ENCODE measurements around the gene PPP1R12C. TPM values are rescaled to one million over a fixed set of nuclear protein-coding genes. Genes with fewer than 3 reads are reported as not detected.

PPP1R12C gene
- total RNA-seq, 4 donors from 2014 or later = 113 to 270 (median 180) TPM

DNA sequence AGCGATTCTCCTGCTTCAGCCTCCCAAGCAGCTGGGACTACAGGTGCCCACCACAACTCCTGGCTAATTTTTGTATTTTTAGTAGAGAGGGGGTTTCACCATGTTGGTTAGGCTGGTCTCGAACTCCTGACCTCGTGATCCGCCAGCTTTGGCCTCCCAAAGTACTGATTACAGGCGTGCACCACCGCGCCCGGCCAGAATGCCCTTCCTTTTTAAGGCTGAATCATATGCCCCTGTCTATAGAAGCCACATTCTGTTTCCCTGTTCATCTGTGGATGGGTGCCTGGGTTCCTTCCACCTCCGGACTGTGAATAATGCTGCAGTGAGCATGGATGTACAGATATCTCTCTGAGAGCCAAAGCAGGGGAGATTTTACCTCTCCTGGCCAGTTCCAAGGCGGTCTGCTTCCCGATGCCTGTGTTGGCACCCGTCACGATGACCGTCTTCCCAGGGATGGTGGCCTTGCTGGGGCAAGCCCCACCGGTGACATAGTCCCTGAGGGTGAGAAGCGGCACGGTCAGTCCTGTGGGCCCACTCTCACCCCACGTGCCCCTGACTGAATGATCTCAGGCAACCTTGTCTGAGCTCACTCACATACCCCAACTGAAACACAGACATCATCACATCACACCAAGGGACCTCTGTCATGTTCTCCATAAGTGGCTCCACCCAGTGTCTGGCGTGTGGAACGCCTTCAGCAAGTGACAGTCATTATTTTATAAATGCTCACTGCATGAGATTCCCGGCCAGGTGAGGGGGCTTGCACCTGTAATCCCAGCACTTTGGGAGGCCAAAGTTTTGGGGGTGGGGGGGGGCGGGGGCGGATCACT lies 58.4 kb downstream of the PPP1R12C start:
- no peak overlapping the region for H3K4me3 ChIP-seq
- no peak overlapping the region for H3K27ac ChIP-seq
- H3K36me3 ChIP-seq = peaks cover 0 to 56% (median 25%) of the 10 kb centered on the region in 3 donors
- no peaks in the 10 kb centered on the region for H3K9me3 ChIP-seq
- TF ChIP-seq EP300 (IDR thresholded peaks at IDR 0.05) (no peak), POLR2A (IDR thresholded peaks at IDR 0.05) (no peak)
- TF ChIP-seq, protein P1, sequence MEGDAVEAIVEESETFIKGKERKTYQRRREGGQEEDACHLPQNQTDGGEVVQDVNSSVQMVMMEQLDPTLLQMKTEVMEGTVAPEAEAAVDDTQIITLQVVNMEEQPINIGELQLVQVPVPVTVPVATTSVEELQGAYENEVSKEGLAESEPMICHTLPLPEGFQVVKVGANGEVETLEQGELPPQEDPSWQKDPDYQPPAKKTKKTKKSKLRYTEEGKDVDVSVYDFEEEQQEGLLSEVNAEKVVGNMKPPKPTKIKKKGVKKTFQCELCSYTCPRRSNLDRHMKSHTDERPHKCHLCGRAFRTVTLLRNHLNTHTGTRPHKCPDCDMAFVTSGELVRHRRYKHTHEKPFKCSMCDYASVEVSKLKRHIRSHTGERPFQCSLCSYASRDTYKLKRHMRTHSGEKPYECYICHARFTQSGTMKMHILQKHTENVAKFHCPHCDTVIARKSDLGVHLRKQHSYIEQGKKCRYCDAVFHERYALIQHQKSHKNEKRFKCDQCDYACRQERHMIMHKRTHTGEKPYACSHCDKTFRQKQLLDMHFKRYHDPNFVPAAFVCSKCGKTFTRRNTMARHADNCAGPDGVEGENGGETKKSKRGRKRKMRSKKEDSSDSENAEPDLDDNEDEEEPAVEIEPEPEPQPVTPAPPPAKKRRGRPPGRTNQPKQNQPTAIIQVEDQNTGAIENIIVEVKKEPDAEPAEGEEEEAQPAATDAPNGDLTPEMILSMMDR (IDR thresholded peaks at IDR 0.05) = no peak
- no peak for DNase-seq (ENCODE audit: low spot score in 2 of 2)
- WGBS, 2 donors = 93 to 96% methylated on average over 23 of the region's 23 CpGs
- H3K27me3 ChIP-seq = peaks cover 0 to 4% of the 10 kb centered on the region in 2 donors
- H3K4me1 ChIP-seq = peaks cover 0 to 16% (median 4%) of the 10 kb centered on the region in 4 donors

DNA sequence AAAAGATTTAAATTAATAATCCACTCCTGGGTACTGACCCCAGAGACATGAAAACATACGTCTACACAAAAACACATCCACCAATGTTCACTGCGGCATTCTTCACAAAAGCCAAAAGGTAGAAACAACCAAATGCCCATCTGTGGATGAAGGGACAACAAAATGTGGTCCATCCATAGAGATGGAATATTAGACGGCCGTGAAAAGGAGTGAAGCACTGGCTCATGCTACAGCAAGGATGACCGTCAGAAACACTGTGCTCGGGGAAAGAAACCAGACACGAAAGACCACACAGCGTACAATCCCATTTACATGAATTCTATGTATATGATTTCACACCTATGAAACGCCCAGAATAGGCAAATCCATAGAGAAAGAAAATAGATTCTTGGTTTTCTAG lies 60.6 kb downstream of the PPP1R12C start:
- no peaks in the 10 kb centered on the region for H3K9me3 ChIP-seq
- no peaks in the 10 kb centered on the region for H3K27me3 ChIP-seq
- 96 to 97% methylated on average over 9 of the region's 9 CpGs for WGBS, 2 donors
- no peak for DNase-seq (ENCODE audit: low spot score in 2 of 2)
- no peak overlapping the region for H3K4me3 ChIP-seq
- TF ChIP-seq, protein P1 (IDR thresholded peaks at IDR 0.05) = no peak
- no peak for TF ChIP-seq EP300 (IDR thresholded peaks at IDR 0.05)
- no peak for TF ChIP-seq POLR2A (IDR thresholded peaks at IDR 0.05)
- peaks cover 0 to 77% (median 25%) of the 10 kb centered on the region in 3 donors for H3K36me3 ChIP-seq
- H3K27ac ChIP-seq = no peak overlapping the region
- peaks cover 0 to 3% (median 0%) of the 10 kb centered on the region in 4 donors for H3K4me1 ChIP-seq

GRCh38 chr19:55053735-55054134 lies 63.7 kb downstream of the PPP1R12C start:
- TF ChIP-seq, protein P1 (IDR thresholded peaks at IDR 0.05) = no peak
- TF ChIP-seq EP300 (IDR thresholded peaks at IDR 0.05) = no peak
- no peak for TF ChIP-seq POLR2A (IDR thresholded peaks at IDR 0.05)

DNA sequence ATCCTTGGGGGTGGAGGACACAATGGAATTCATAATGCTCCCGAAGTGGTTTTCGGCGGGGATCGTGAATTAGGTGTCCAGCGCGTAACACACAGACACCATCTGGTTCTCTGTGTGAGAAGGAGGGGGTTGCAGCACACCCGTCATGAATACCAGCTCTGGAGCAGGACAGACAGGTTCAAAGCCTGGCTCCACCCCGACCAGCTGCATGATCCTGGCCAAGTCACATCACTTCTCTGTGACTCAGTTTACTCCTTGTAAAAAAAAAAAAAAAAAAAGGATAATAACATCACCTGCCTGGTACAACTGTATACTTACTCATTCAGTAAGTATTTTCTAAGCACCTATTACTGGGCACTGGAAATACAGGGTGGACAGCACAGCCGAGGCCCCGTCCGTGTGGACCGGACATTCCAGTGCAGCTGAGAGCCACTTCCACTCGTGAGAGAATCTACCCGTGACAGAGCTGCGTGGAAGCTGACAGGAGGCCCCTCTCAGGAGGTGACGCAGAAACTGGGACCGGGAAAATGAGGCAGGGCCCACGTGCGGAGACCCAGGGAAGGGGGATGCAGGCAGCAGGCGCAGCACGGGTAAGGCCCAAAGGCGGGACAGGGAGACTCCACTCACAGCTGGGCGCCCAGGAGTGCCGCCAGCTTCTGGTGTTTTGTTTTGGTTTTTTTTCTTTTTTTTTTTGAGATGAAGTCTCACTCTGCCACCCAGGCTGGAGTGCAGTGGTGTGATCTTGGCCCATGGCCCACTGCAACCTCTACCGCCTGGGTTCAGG lies 66.5 kb downstream of the PPP1R12C start:
- H3K36me3 ChIP-seq = peaks cover 0 to 100% (median 22%) of the 10 kb centered on the region in 3 donors
- DNase-seq (ENCODE audit: low spot score in 2 of 2) = no peak
- WGBS, 2 donors = 94% methylated on average over 25 of the region's 25 CpGs

More at GRCh38 chr19:55053735-55054134, 63.7 kb downstream of the PPP1R12C start:
- H3K4me1 ChIP-seq = no peaks in the 10 kb centered on the region
- H3K4me3 ChIP-seq = no peak overlapping the region
- 80 to 96% methylated on average over 7 of the region's 7 CpGs for WGBS, 2 donors
- H3K27me3 ChIP-seq = no peaks in the 10 kb centered on the region
- H3K27ac ChIP-seq = no peak overlapping the region
- DNase-seq (ENCODE audit: low spot score in 2 of 2) = no peak
- no peaks in the 10 kb centered on the region for H3K9me3 ChIP-seq
- H3K36me3 ChIP-seq = peaks cover 0 to 100% (median 24%) of the 10 kb centered on the region in 3 donors

More for the DNA sequence above, 66.5 kb downstream of the PPP1R12C start:
- Histone ChIP-seq H3K4me3 (no peak overlapping the region), H3K9me3 (no peaks in the 10 kb centered on the region), H3K27me3 (no peaks in the 10 kb centered on the region), H3K27ac (no peak overlapping the region), H3K4me1 (no peaks in the 10 kb centered on the region)
- TF ChIP-seq EP300 (IDR thresholded peaks at IDR 0.05) = no peak
- no peak for TF ChIP-seq POLR2A (IDR thresholded peaks at IDR 0.05)
- TF ChIP-seq, protein P1 (IDR thresholded peaks at IDR 0.05) = no peak

Data from tibial nerve (tissue), 4 donors.